HCT116 (cell line): ENCODE measurements around the gene LRRFIP1. TPM values are rescaled to one million over a fixed set of nuclear protein-coding genes. Genes with fewer than 3 reads are reported as not detected.
A peak's percentile ranks its signal among the peaks of the same experiment; 100 is the strongest.
"Not testable (repeated sequence)": the region's sequence is repeated elsewhere in the genome, so short reads cannot be mapped to it uniquely, and the experiment has no call there.

Experiments
- ATAC-seq: fragments of 200-7000 bp; cut with Tn5 transposase; 2 replicates; pipeline ENCODE4 v1.9.1; 2020; ENCODE audit warnings: mild to moderate bottlenecking, moderate library complexity
- BruUV-seq: library from RNA; stranded (reverse); fragments of 400-500 nt; replicated peaks from 2 replicates; lab custom pipeline; 2021; lab: Mats Ljungman, UMichigan
- CTCF ChIA-PET: fragments of 300-600 bp; sonication (Branson Sonifier 250); formaldehyde crosslinking; loops from one replicate; lab custom pipeline; 2021; ENCODE audit warnings: antibody characterized with exemption; lab: Charles Lee
- POLR2A ChIA-PET: fragments of 300-600, 350-600 bp; sonication (Branson Sonifier 250); formaldehyde crosslinking; loops from one replicate; lab custom pipeline; 2021; ENCODE audit warnings: antibody characterized with exemption; lab: Charles Lee
- RAD21 ChIA-PET, 2 experiments: fragments of 300-600 bp; sonication (Branson Sonifier 250); formaldehyde crosslinking; loops; one replicate each; lab custom pipeline; 2023; ENCODE audit warnings: low total read pairs in 2 of 2; ENCODE audit not compliant: uncharacterized antibody in 2 of 2, unreplicated experiment in 2 of 2, low non-redundant PET in 1 of 2; lab: Charles Lee
- DNase-seq: peaks from one replicate; pipeline ENCODE4 v3.0.0-alpha.2; 2010; ENCODE audit warnings: low read depth, low spot score
- H2AFZ ChIP-seq: fragments of 200-600 bp; shearing (Covaris generic), sonication (generic); 2 replicates; pipeline ENCODE4 v1.6.1; 2017; ENCODE audit warnings: low read depth, mixed run types, mixed read lengths, antibody characterized with exemption, low read length; ENCODE audit not compliant: poor library complexity, severe bottlenecking
- H3K27ac ChIP-seq: 2 replicates; pipeline ENCODE4 v1.5.1; 2012; ENCODE audit warnings: low read depth, low read length
- H3K27me3 ChIP-seq: fragments of 200-600 bp; sonication (generic); 2 replicates; pipeline ENCODE4 v1.6.1; 2016; ENCODE audit warnings: mixed run types, low read length, mixed read lengths; ENCODE audit not compliant: insufficient read depth
- H3K36me3 ChIP-seq, 2 experiments: fragments of 200-500 bp in 1 of 2; fragments of 200-600 bp in 1 of 2; sonication (Bioruptor generic) in 1 of 2; sonication (generic) in 1 of 2; 2 replicates each; pipeline versions ENCODE4 v1.5.1 to v1.6.1; 2014 to 2016; ENCODE audit warnings: low read length in 2 of 2, inconsistent platforms in 1 of 2, mixed read lengths in 1 of 2, mixed run types in 1 of 2; ENCODE audit not compliant: insufficient read depth in 2 of 2, control insufficient read depth in 1 of 2
- H3K4me1 ChIP-seq, 2 experiments: fragments of 200-600 bp in 1 of 2; sonication (generic) in 1 of 2; 2 replicates each; pipeline versions ENCODE4 v1.5.1 to v1.6.1; 2012 to 2017; ENCODE audit warnings: low read length in 2 of 2, inconsistent platforms in 1 of 2, mild to moderate bottlenecking in 1 of 2, mixed read lengths in 1 of 2, mixed run types in 1 of 2, moderate library complexity in 1 of 2; ENCODE audit not compliant: insufficient read depth in 2 of 2, control insufficient read depth in 1 of 2
- H3K4me2 ChIP-seq: fragments of 200-600 bp; sonication (generic); 2 replicates; pipeline ENCODE4 v1.6.1; 2017; ENCODE audit warnings: mixed run types, low read length, mixed read lengths
- H3K4me3 ChIP-seq, 2 experiments: fragments of 200-600 bp in 1 of 2; sonication (generic) in 1 of 2; replicated peaks in 1 of 2; 2 replicates each; pipeline ENCODE4 v1.5.1; 2011 to 2016; ENCODE audit warnings: low read length in 2 of 2, control low read depth in 1 of 2, low read depth in 1 of 2, mild to moderate bottlenecking in 1 of 2, mixed read lengths in 1 of 2, mixed run types in 1 of 2
- H3K79me2 ChIP-seq: fragments of 200-600 bp; sonication (generic); 2 replicates; pipeline ENCODE4 v1.6.1; 2017; ENCODE audit warnings: mild to moderate bottlenecking, mixed run types, low read length, moderate library complexity, mixed read lengths; ENCODE audit not compliant: insufficient read depth
- H3K9ac ChIP-seq: fragments of 200-600 bp; sonication (generic); 2 replicates; pipeline ENCODE4 v1.6.1; 2016; ENCODE audit warnings: low read length, mixed read lengths
- H3K9me2 ChIP-seq: fragments of 200-600 bp; sonication (generic), shearing (Covaris generic); 2 replicates; pipeline ENCODE4 v1.6.1; 2017; ENCODE audit warnings: mixed run types, mild to moderate bottlenecking, moderate library complexity; ENCODE audit not compliant: insufficient read depth
- H3K9me3 ChIP-seq, 2 experiments: fragments of 200-500 bp in 1 of 2; fragments of 200-600 bp in 1 of 2; sonication (Bioruptor generic) in 1 of 2; sonication (generic) in 1 of 2; 2 replicates each; pipeline ENCODE4 v1.6.1; 2014 to 2017; ENCODE audit warnings: low read length in 2 of 2, mixed read lengths in 2 of 2, inconsistent platforms in 1 of 2, low read depth in 1 of 2, mild to moderate bottlenecking in 1 of 2, mixed run types in 1 of 2, moderate library complexity in 1 of 2; ENCODE audit not compliant: control insufficient read depth in 1 of 2, insufficient read depth in 1 of 2
- H4K20me1 ChIP-seq: fragments of 200-600 bp; sonication (generic), shearing (Covaris generic); 2 replicates; pipeline ENCODE4 v1.6.1; 2017; ENCODE audit warnings: mixed run types, mild to moderate bottlenecking, moderate library complexity; ENCODE audit not compliant: insufficient read depth
- CBX3 ChIP-seq: IDR thresholded peaks from 2 replicates; pipeline ENCODE4 v1.6.1; 2012; ENCODE audit warnings: low read depth
- CEBPB ChIP-seq: IDR thresholded peaks from 2 replicates; pipeline ENCODE4 v1.6.1; 2012; ENCODE audit warnings: low read depth
- FOSL1 ChIP-seq: IDR thresholded peaks from 2 replicates; pipeline ENCODE4 v1.6.1; 2012; ENCODE audit warnings: low read depth
- POLR2AphosphoS5 ChIP-seq: IDR thresholded peaks from 2 replicates; pipeline ENCODE4 v1.6.1; 2011; ENCODE audit warnings: mild to moderate bottlenecking, low read depth, low read length, moderate library complexity
- RAD21 ChIP-seq: IDR thresholded peaks from 2 replicates; pipeline ENCODE4 v1.6.1; 2012; ENCODE audit warnings: low read depth, mild to moderate bottlenecking
- SIN3A ChIP-seq: IDR thresholded peaks from 2 replicates; pipeline ENCODE4 v1.6.1; 2012; ENCODE audit warnings: low read depth
- SP1 ChIP-seq: IDR thresholded peaks from 2 replicates; pipeline ENCODE4 v1.6.1; 2012; ENCODE audit warnings: low read depth
- SRF ChIP-seq: IDR thresholded peaks from 2 replicates; pipeline ENCODE4 v1.6.1; 2012; ENCODE audit warnings: low read depth
- TCF7L2 ChIP-seq: IDR thresholded peaks from 2 replicates; pipeline ENCODE4 v1.7.0; 2011; ENCODE audit warnings: borderline replicate concordance, inconsistent platforms; ENCODE audit not compliant: insufficient read depth, insufficient read length; ENCODE audit errors: extremely low read depth
- YY1 ChIP-seq: IDR thresholded peaks from 2 replicates; pipeline ENCODE4 v1.6.1; 2011; ENCODE audit warnings: low read length, low read depth, moderate library complexity, mild to moderate bottlenecking; ENCODE audit not compliant: insufficient replicate concordance; ENCODE audit errors: extremely low read depth
- ZFX ChIP-seq: fragments of 450-650 bp; IDR thresholded peaks from 2 replicates; pipeline ENCODE4 v1.6.1; 2017
- intact Hi-C: fragments of 100-400 bp; cut with micrococcal nuclease; formaldehyde crosslinking; loops from 2 replicates; pipeline ENCODE4 v1.10.0; 2022
- total RNA-seq: library from RNA; stranded (reverse); gene quantifications from one replicate; pipeline ENCODE4 v1.2.1, GENCODE V29; 2021; ENCODE audit not compliant: unreplicated experiment
- TF ChIP-seq, protein P1 (sequence below): IDR thresholded peaks from 2 replicates; pipeline ENCODE4 v1.6.1; 2012
- TF ChIP-seq, protein P2 (sequence below), 3 experiments: fragments of 200-600 bp in 1 of 3; sonication (generic) in 1 of 3; IDR thresholded peaks in 2 of 3; conservative IDR thresholded peaks in 1 of 3; 2 replicates each; pipeline ENCODE4 v1.5.1; 2012 to 2017; ENCODE audit warnings: low read depth in 2 of 3, low read length in 2 of 3, antibody characterized with exemption in 1 of 3, borderline replicate concordance in 1 of 3, control low read depth in 1 of 3, mild to moderate bottlenecking in 1 of 3, mixed read lengths in 1 of 3, mixed run types in 1 of 3, moderate library complexity in 1 of 3; ENCODE audit not compliant: insufficient read depth in 1 of 3

LRRFIP1 gene
- total RNA-seq, 1 experiment from 2014 or later = 76.9 TPM

DNA sequence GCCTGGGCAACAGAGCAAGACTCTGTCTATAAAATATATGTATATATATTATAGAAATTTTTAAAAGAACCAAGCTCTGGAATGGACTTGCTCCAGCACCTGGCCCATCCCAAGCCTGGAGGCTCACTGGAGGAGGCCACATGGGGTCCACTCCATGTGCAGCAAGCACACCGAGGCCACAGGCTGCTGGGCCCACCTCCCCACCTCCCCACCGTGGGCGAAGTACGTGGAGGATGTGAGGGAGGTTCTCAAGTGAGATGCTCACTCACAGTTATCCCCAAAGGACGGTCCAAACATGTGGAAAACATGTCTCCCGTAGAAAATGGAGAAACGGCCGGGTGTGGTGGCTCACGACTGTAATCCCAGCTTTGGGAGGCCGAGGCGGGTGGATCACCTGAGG, 23.0 kb upstream of the LRRFIP1 start:
- Histone ChIP-seq H3K9ac (no peak overlapping the region), H2AFZ (no peak overlapping the region), H3K4me3 (no peak overlapping the region), H3K4me1 (no peaks in the 10 kb centered on the region), H3K27ac (no peak overlapping the region), H3K27me3 (no peaks in the 10 kb centered on the region), H3K9me2 (no peaks in the 10 kb centered on the region), H3K9me3 (no peaks in the 10 kb centered on the region), H4K20me1 (no peaks in the 10 kb centered on the region), H3K36me3 (no peaks in the 10 kb centered on the region), H3K79me2 (no peaks in the 10 kb centered on the region), H3K4me2 (no peak overlapping the region)
- ChIA-PET RAD21 (no interaction called here), POLR2A (no interaction called here), CTCF (interaction anchor here (0.8 kb wide), 2 partner anchors 32 to 170 kb away, joined by 5 read pairs; no protein-coding TSS in a partner anchor)
- BruUV-seq = no TSS peak
- ATAC-seq = no peak
- intact Hi-C loops = no loop called here
- TF ChIP-seq CBX3 (no peak), ZFX (no peak), TCF7L2 (no peak)
- no peak for DNase-seq

DNA sequence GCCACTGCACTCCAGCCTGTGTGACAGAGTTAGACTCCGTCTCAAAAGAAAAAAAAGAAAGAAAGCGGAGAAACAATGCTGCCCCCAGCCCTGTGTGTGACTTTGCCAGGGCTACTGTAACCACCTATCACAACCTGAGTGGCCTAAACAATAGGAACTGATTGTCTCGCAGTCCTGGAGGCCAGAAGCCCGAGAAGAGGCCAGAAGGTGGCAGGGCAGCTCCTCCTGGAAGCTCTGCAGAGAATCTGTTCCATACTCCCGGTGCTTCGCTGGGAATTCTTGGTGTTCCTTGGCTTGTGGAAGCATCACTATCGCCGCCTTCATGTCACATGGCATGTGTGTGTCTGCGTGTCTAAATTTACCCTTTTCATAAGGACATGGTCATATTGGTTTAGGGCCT, 22.4 kb upstream of the LRRFIP1 start:
- Histone ChIP-seq H4K20me1 (no peaks in the 10 kb centered on the region), H3K36me3 (no peaks in the 10 kb centered on the region), H3K9me2 (no peaks in the 10 kb centered on the region), H3K27ac (no peak overlapping the region), H3K4me3 (no peak overlapping the region), H3K9me3 (no peaks in the 10 kb centered on the region), H3K27me3 (no peaks in the 10 kb centered on the region), H3K79me2 (no peaks in the 10 kb centered on the region), H3K4me1 (no peaks in the 10 kb centered on the region), H3K4me2 (no peak overlapping the region), H2AFZ (no peak overlapping the region), H3K9ac (no peak overlapping the region)
- CTCF ChIA-PET = interaction anchor here (0.8 kb wide), 2 partner anchors 33 to 170 kb away, joined by 5 read pairs; no protein-coding TSS in a partner anchor
- POLR2A ChIA-PET = interaction anchor here (0.6 kb wide), 1 partner anchor 14 kb away, joined by 3 read pairs; the partner anchor contains the start of gene RAB17
- RAD21 ChIA-PET = no interaction called here
- intact Hi-C loops = no loop called here
- TF ChIP-seq, protein P1, sequence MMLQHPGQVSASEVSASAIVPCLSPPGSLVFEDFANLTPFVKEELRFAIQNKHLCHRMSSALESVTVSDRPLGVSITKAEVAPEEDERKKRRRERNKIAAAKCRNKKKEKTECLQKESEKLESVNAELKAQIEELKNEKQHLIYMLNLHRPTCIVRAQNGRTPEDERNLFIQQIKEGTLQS = no peak
- TF ChIP-seq FOSL1 = no peak
- TF ChIP-seq, protein P2, sequence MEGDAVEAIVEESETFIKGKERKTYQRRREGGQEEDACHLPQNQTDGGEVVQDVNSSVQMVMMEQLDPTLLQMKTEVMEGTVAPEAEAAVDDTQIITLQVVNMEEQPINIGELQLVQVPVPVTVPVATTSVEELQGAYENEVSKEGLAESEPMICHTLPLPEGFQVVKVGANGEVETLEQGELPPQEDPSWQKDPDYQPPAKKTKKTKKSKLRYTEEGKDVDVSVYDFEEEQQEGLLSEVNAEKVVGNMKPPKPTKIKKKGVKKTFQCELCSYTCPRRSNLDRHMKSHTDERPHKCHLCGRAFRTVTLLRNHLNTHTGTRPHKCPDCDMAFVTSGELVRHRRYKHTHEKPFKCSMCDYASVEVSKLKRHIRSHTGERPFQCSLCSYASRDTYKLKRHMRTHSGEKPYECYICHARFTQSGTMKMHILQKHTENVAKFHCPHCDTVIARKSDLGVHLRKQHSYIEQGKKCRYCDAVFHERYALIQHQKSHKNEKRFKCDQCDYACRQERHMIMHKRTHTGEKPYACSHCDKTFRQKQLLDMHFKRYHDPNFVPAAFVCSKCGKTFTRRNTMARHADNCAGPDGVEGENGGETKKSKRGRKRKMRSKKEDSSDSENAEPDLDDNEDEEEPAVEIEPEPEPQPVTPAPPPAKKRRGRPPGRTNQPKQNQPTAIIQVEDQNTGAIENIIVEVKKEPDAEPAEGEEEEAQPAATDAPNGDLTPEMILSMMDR (IDR thresholded peaks at IDR 0.05 in 2 of 3, conservative IDR thresholded peaks at IDR 0.05 in 1 of 3; ENCODE audit: borderline replicate concordance in 1 of 3, insufficient read depth in 1 of 3, low read depth in 2 of 3, low read length in 2 of 3) = peak; percentile 26 to 40 (median 32); a peak in 5 of 6 replicates
- no peak for TF ChIP-seq SRF
- no peak for TF ChIP-seq POLR2AphosphoS5
- TF ChIP-seq CEBPB = no peak
- peak; percentile 63 for TF ChIP-seq RAD21
- TF ChIP-seq YY1 = no peak
- TF ChIP-seq SP1 = no peak
- no peak for TF ChIP-seq SIN3A
- TF ChIP-seq, all 23 proteins: peak for 2
- DNase-seq (peak; percentile 18), ATAC-seq (peak; percentile 81)
- no TSS peak for BruUV-seq

DNA sequence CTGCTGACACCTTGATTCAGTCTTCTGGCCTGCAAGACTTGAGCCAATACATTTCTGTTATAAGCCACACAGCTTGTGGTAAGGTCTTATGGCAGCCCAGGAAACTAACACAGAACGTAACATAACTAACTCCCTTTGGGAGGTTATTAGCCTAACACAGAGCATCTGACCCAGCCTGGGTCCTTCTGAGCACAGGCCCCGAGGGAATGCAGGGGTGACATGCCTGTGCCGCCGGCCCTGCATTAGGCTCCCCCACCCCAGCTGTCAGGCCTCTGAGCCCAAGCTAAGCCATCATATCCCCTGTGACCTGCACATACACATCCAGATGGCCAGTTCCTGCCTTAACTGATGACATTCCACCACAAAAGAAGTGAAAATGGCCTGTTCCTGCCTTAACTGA, 20.9 kb upstream of the LRRFIP1 start:
- H3K79me2 ChIP-seq, H3K9me2 ChIP-seq, DNase-seq, RAD21 ChIA-PET, ATAC-seq, H4K20me1 ChIP-seq, H3K36me3 ChIP-seq, H2AFZ ChIP-seq, H3K4me3 ChIP-seq, H3K27me3 ChIP-seq, H3K9me3 ChIP-seq, BruUV-seq, H3K4me1 ChIP-seq, intact Hi-C loops, H3K27ac ChIP-seq, CTCF ChIA-PET, H3K4me2 ChIP-seq, POLR2A ChIA-PET, H3K9ac ChIP-seq: not testable (repeated sequence)
